ENCODE data around the gene PSMG1. TPM values are rescaled to one million over a fixed set of nuclear protein-coding genes. Genes with fewer than 3 reads are reported as not detected.

PSMG1 gene
- polyA plus RNA-seq, 4 donors = 41.6 to 52.1 (median 42.7) TPM

GRCh38 chr21:39189857-39190604 is 6.8 kb upstream of the PSMG1 start:
- no peak for DNase-seq (ENCODE audit: low read depth in 4 of 4, low spot score in 2 of 4)

- DNase-seq (ENCODE audit: low read depth in 4 of 4, low spot score in 2 of 4) = no peak
Measured at GRCh38 chr21:39188521-39189139, 5.4 kb upstream of the PSMG1 start.

GRCh38 chr21:39187141-39187540 is 3.9 kb upstream of the PSMG1 start:
- DNase-seq (ENCODE audit: low read depth in 4 of 4, low spot score in 2 of 4) = no peak

- DNase-seq (ENCODE audit: low read depth in 4 of 4, low spot score in 2 of 4) = no peak
Measured at GRCh38 chr21:39186676-39187075, 3.4 kb upstream of the PSMG1 start.

- DNase-seq (ENCODE audit: low read depth in 4 of 4, low spot score in 2 of 4) = no peak
Measured at GRCh38 chr21:39185157-39185556, 1.9 kb upstream of the PSMG1 start.

- DNase-seq (ENCODE audit: low read depth in 4 of 4, low spot score in 2 of 4) = peak in 2 of 4 donors; percentile 6 to 19
Measured at GRCh38 chr21:39184050-39184980, 1.1 kb upstream of the PSMG1 start.

- DNase-seq (ENCODE audit: low read depth in 4 of 4, low spot score in 2 of 4) = peak in 3 of 4 donors; percentile 8 to 23 (median 19)
Measured at GRCh38 chr21:39182484-39183271, 573 bp downstream of the PSMG1 start.

- no peak for DNase-seq (ENCODE audit: low read depth in 4 of 4, low spot score in 2 of 4)
Measured at GRCh38 chr21:39182016-39182415, 1.2 kb downstream of the PSMG1 start.

- DNase-seq (ENCODE audit: low read depth in 4 of 4, low spot score in 2 of 4) = no peak
Measured at GRCh38 chr21:39181205-39181818, 1.9 kb downstream of the PSMG1 start.

GRCh38 chr21:39180429-39181019 is 2.7 kb downstream of the PSMG1 start:
- no peak for DNase-seq (ENCODE audit: low read depth in 4 of 4, low spot score in 2 of 4)

- no peak for DNase-seq (ENCODE audit: low read depth in 4 of 4, low spot score in 2 of 4)
Measured at GRCh38 chr21:39178421-39178820, 4.8 kb downstream of the PSMG1 start.

GRCh38 chr21:39176271-39176709 is 7.0 kb downstream of the PSMG1 start:
- no peak for DNase-seq (ENCODE audit: low read depth in 4 of 4, low spot score in 2 of 4)

GRCh38 chr21:39175665-39176064 is 7.6 kb downstream of the PSMG1 start:
- no peak for DNase-seq (ENCODE audit: low read depth in 4 of 4, low spot score in 2 of 4)

GRCh38 chr21:39175154-39175553 is 8.1 kb downstream of the PSMG1 start:
- DNase-seq (ENCODE audit: low read depth in 4 of 4, low spot score in 2 of 4) = peak in 1 of 4 donors; percentile 10

GRCh38 chr21:39173716-39174680 is 9.3 kb downstream of the PSMG1 start:
- DNase-seq (ENCODE audit: low read depth in 4 of 4, low spot score in 2 of 4) = no peak

- DNase-seq (ENCODE audit: low read depth in 4 of 4, low spot score in 2 of 4) = no peak
Measured at GRCh38 chr21:39169906-39170305, 13.3 kb downstream of the PSMG1 start.

GRCh38 chr21:39168800-39169199 is 14.5 kb downstream of the PSMG1 start:
- no peak for DNase-seq (ENCODE audit: low read depth in 4 of 4, low spot score in 2 of 4)

GRCh38 chr21:39164523-39164922 is 18.7 kb downstream of the PSMG1 start:
- DNase-seq (ENCODE audit: low read depth in 4 of 4, low spot score in 2 of 4) = no peak
